GM18505 (cell line): Measurements from ENCODE around the gene CYTH1.
A peak's percentile ranks its signal among the peaks of the same experiment; 100 is the strongest.

Experiments
- ATAC-seq: cut with Tn5 transposase; IDR thresholded peaks from one replicate; pipeline ENCODE4 v1.9.1; 2021; ENCODE audit not compliant: unreplicated experiment
- POLR2A ChIP-seq: IDR thresholded peaks from 4 replicates; pipeline ENCODE4 v1.6.1; 2011; ENCODE audit warnings: borderline replicate concordance; ENCODE audit not compliant: insufficient read depth, insufficient read length; ENCODE audit errors: extremely low read depth

The CYTH1 gene

DNA sequence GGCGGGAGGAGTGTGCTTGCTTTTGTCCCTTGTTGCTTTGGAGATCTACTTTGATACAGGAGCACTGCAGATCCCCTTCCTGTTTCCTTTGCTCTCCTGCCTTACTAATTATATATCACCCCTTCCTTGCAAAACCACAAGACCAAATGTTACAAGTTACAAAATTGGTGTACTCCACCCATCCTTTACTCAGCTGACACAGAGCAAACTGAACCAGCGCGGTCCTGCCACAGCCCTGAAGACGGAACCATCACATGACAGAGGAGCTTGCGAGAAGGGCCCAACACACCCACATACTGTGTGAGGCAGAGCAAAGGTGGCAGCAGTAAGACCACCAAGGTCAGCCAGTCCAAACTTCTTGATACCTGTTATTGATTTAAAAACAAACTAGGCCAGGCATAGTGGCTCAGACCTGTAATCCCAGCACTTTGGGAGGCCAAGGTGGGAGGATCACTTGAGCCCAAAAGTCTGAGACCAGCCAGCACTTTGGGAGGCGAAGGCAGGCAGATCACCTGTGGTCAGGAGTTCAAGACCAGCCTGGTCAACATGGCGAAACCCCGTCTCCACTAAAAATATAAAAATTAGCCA, 33.2 kb downstream of the CYTH1 start:
- peak; percentile 60 for ATAC-seq
- peak; percentile 20 for TF ChIP-seq POLR2A

DNA sequence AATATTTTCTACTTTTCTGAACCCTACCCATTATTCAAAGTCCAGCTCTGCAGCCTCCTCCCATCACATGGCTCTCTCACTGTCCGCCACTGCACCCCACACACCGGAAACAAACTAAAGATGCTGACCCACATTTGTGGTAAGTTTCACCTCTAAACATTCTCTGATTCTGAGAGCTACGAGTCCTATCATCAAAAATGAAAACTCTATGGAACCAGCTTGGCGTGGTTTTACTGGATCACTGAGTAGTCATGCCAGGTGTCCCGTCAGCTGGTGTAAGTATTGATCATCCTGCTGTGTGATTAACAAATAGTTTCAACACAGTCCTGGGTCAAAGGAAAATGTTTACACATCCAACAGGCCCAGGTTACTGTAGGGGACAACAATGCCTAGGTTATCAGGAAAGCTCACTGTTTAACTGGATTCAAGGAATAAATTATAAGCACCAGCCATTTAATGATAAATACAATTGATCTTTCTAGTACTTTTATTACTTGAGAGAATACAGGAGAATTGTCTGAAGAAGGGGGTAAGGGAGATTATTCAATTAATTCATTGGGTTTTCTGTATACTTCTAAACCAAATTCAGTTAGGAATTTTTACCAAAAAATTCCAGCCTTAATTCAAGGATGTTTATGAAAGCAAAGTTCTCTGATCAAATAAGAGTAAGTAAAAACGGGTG, 33.9 kb downstream of the CYTH1 start:
- TF ChIP-seq POLR2A = no peak
- peak; percentile 38 for ATAC-seq

DNA sequence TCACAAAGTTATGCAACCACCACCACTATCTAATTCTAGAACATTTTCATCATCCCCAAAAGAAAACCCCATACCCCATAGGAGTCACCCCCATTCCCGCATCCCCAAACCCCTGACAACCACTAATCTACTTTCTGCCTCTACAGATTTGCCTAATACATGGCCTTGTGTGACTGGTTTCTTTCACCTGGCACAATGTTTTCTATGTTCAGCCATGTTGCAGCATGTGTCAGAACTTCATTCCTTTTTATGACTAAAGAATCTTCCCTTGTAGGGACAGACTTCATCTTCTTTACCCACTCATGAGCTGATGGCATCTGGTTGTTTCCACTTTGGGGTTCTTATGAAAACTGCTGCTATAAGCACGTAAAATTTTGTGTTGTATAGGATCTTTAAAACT, 34.6 kb downstream of the CYTH1 start:
- ATAC-seq = no peak
- no peak for TF ChIP-seq POLR2A

DNA sequence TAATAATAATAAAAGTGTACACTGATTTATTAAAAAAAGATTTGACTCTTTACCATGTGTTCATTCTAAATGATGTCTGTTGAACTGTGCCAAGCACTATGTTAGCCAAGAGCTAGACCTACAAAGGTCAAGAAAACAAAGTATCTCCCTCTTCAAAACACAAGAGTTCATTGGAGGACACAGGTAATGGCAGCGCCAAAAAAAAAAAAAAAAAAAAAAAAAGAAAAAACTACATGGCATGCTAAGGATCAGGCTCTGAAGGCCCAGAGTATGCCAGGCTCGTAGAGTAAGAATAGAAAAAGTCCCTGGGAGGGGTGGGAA, 35.2 kb downstream of the CYTH1 start:
- no peak for ATAC-seq
- TF ChIP-seq POLR2A = no peak

DNA sequence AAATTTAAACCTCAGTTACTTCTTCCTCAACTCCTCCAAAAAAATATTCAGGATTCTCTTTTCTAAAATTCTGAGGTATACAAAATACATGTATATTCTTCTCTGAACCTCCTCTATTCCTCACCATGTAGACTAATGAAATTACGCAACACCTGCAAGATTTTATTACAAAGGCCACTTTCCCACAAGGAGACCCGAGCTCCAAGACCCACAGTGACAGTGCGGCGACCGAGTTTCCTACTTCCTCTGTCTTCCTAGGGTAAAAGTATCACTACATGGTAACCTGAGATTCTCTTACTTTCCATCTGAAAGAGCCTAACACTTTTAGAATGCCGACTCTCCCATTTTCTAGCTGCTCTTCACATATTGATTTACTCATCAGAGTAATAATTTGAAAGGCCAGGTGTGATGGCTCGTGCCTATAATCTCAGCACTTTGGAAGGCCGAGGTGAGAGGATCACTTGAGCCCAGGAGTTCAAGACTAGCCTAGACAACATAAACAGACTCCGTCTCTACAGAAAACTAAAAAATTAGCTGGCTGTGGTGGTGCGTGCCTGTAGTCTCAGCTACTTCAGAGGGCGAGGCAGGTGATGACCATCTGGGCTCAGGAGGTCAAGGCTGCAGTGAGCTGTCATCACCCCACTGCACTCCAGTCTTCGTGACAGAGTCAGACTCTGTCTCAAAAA, 35.7 kb downstream of the CYTH1 start:
- ATAC-seq = no peak
- no peak for TF ChIP-seq POLR2A

DNA sequence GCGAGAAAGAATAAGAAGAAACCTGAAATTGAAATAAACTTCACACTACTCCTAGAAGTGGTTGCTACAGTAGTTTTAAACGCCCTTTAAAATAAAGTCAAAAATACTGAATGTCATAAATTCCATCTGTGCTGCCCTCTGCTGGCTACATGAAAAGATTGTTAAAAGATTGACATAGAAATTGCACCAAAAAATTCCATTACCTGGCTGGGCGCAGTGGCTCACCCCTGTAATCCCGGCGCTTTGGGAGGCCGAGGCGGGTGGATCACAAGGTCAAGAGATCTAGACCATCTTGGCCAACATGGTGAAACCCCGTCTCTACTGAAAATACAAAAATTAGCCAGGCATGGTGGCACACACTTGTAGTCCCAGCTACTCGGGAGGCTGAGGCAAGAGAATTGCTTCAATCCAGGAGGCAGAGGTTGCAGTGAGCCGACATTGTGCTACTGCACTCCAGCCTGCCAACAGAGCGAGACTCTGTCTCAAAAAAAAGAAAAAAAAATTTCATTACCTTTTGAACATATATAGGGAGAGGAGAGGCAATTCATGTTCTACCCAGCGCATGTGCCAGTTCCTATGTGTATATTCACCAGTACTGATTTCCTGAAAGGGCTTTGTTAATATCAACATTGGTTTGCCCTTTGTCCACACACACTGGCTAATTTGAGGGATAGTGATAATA, 36.5 kb downstream of the CYTH1 start:
- TF ChIP-seq POLR2A = no peak
- ATAC-seq = no peak

DNA sequence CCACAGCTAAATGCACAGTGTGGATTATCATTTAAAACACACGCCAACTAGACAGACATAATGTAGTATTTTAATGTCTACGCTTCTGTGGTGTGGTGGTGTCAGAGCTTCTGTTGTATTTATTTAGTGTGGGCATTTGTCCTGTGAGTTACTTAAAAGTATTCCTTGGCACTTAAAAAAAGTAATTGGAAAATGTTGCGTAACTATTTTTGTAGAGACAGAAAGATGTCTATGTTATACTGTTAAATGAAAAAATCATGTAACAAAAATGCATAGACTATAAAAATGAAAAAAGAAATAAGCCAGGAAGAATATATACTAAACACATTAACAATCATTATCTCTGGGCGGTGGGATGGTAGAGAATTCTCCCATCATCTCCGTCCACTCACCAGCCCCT, 39.2 kb downstream of the CYTH1 start:
- no peak for TF ChIP-seq POLR2A

DNA sequence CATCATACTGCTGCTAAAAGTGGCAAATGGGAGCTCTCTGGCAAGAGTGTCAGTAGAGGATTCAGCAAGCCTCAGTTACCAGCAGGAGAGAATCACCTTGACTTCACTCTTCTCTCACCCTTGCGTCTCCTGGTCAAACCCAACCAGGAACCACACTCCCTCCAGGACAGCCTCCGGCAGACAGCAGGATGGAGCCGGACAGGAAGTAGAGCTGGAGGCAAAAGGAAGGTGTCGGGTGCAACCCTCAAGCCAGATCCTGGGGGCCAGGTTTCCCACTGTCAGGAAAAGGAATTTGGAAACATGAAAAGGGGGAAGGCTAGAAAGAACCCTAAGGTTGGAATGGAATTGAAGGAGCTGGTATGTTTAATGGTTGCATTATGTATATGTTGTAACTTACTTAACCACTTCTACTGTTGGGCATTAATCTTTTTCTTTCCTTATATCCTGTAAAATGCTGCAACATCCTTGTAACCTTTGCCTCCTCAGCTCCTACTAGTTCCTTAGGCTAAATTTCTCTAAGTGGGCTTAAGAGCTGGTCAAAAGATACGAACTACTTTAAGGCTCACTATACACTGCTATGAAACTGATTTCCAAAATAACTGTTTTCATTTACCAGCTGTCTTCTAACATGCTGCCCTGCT, 40.3 kb downstream of the CYTH1 start:
- TF ChIP-seq POLR2A = no peak
- no peak for ATAC-seq

More for the DNA sequence above, 39.2 kb downstream of the CYTH1 start:
- ATAC-seq = no peak

DNA sequence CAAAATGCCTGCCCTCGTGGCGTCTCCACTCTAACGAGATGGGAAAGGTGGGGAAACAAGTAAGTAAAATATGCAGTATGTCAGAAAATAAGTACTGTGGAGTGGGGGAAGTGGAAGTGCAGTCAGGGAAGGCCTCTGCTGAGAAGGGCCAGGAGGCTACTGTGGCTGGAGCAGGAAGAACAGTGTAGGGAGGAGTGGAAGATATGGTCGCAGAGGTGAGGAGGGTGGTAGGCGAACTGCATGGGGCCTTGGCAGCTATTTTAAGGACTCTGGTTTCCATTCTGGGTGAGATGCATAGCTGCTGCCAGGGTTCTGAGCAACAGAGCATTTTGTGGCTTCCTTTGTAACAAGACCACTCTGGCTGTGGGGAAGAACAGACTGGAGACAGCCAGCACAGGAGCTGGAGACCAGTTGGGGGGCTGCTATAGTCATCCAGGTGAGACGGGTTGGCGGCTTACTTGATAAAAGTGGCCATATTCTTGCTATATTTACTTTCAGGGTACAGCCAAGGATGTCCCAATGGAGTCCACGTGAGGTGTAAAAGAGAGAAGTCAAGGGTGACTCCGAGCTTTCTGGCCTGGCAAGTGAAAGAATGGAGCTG, 42.6 kb downstream of the CYTH1 start:
- ATAC-seq = no peak
- TF ChIP-seq POLR2A = peak; percentile 53

DNA sequence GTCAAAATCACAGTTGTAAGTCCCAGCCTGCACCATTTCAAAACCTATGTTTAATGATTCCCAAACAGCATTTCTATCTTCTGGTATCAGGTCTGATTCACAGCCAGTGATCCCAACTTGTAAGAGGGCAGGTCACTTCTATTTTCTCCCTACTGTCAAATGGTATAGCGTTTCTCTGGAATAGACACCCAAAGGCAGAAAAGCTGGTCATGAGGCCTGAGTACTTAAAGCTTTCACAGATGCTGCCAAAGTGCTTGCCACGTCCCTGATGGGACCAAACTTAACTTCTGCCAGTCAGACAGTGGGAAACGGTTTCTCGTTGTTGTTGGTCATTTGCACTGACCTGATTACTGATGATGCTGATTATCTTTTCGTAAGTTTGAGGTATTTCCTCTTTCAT, 43.4 kb downstream of the CYTH1 start:
- no peak for ATAC-seq
- no peak for TF ChIP-seq POLR2A

DNA sequence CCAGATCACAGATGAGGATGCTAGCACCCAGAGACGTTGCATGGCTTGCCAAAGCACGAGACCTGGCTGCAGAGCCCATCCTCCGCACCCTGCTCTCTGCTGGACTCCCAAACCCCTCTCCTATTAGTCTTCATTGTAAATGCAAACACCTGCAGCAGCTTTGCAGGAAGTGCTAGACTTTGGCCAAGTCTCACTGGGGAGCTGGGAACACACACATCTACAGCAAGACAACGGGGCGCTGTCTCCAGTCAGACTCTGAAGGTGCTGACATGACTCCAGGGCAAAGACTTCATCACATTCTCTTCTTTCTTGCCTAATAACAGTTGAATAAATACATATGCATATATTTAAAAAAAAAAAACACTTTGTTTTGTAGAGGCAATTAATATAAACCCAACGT, 43.8 kb downstream of the CYTH1 start:
- no peak for ATAC-seq
- no peak for TF ChIP-seq POLR2A

DNA sequence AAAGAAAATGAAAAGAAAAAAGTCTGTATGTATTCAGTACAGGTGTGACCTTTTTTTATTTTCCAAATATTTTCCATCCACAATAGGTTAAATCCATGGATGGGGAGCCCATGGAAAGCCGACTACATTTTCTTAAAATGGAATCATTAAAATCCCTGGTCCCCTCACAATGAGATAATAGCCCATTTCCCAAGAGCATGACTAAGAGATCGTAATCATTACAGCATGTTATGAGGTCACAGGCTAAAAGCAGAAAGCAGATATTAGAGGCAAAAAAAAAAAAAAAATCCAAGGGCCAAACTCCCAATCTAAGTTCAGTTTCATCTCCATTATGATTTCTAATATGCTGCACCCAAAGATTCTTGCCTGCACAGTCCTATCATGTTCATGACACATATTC, 44.7 kb downstream of the CYTH1 start:
- ATAC-seq = no peak
- TF ChIP-seq POLR2A = no peak

DNA sequence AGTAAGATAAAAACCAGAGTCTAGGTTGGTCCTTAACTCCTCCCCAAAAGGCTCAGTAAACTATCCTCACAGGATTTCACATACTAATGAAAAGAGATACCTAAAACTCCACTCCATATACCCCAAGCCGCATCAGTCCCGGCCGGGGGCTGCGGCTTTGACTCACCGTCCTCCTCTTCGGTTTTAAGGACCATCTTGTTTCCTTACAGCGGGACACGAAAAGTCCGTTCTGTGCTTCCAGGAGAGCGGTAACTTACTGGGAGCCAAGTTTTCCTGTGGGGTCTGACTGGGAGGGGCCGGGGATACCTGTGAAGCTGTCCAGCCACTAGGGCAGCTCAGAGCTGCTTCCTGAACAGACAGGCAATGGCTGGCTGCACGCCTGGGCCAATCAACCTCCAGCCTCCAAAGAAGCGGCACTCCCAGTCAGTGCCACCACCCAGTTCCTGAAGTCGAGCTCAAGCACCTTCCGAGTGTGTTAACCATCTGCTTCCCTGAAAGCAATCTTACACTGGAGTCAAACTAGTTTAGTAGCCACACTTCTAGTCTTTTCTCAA, 45.5 kb downstream of the CYTH1 start:
- peak; percentile 73 for TF ChIP-seq POLR2A
- ATAC-seq = no peak
